ENCODE results near the gene USP5.

USP5 gene

GRCh38 chr12:6842075-6842474, 9.9 kb upstream of the USP5 start:
- no peak for TF ChIP-seq CTCF (IDR thresholded peaks at IDR 0.05; ENCODE audit: insufficient read depth, missing control alignments)
- DNase-seq (ENCODE audit: insufficient read length, low spot score) (no peak), FAIRE-seq (no peak)

GRCh38 chr12:6843118-6843902, 8.6 kb upstream of the USP5 start:
- FAIRE-seq (no peak), DNase-seq (ENCODE audit: insufficient read length, low spot score) (no peak)
- TF ChIP-seq CTCF (IDR thresholded peaks at IDR 0.05; ENCODE audit: insufficient read depth, missing control alignments) = peak; percentile 3

GRCh38 chr12:6845395-6845794, 6.6 kb upstream of the USP5 start:
- DNase-seq (ENCODE audit: insufficient read length, low spot score) = no peak
- FAIRE-seq = no peak
- TF ChIP-seq CTCF (IDR thresholded peaks at IDR 0.05; ENCODE audit: insufficient read depth, missing control alignments) = no peak

GRCh38 chr12:6846316-6846869, 5.6 kb upstream of the USP5 start:
- TF ChIP-seq CTCF (IDR thresholded peaks at IDR 0.05; ENCODE audit: insufficient read depth, missing control alignments) = no peak
- no peak for DNase-seq (ENCODE audit: insufficient read length, low spot score)
- peak; percentile 91 for FAIRE-seq

DNA sequence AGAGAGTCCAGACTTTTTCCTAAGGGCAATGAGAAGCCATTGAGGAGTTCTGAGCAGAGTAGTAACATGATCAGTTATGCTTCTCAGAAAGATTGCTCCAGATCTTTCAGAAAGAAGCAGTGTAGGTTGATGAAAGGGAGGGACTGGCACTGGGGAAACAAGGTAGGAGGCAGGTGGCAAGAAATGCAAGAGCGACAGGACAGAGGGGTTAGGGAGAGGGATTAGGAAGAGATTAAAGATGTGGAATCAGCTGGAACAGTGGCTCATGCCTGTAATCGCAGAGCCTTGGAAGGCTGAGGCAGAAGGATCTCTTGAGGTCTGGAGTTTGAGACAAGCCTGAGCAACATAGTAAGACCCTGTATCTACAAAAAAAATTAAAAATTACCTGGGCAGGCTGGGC, 4.3 kb upstream of the USP5 start:
- DNase-seq (ENCODE audit: insufficient read length, low spot score) (no peak), FAIRE-seq (peak; percentile 72)
- TF ChIP-seq CTCF (IDR thresholded peaks at IDR 0.05; ENCODE audit: insufficient read depth, missing control alignments) = no peak

GRCh38 chr12:6849427-6849826, 2.5 kb upstream of the USP5 start:
- DNase-seq (ENCODE audit: insufficient read length, low spot score) (no peak), FAIRE-seq (no peak)
- no peak for TF ChIP-seq CTCF (IDR thresholded peaks at IDR 0.05; ENCODE audit: insufficient read depth, missing control alignments)

DNA sequence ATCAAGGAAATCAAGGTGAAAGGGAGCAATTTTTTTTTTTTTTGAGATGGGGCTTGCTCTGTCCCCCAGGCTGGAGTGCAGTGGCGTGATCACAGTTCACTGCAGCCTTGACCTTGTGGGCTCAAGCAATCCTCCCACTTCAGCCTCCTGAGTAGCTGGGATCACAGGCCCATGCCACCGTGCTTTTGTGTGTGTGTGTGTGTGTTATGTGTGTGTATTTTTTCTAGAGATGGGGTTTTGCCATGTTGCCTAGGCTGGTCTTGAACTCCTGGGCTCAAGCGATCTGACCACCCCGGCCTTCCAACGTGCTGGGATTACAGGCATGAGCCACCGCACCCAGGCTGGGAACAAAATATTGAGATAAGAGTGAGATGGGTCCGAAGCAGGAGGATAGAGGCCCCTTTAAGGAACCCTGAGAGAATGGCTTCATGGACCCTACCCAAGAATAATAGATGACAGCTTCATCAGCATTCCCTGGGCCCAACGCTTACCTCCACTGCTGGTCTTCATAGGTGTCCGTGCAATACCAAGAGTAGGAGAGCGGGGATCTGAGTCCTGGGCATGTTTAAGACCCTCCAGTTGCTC, 1.9 kb upstream of the USP5 start:
- no peak for TF ChIP-seq CTCF (IDR thresholded peaks at IDR 0.05; ENCODE audit: insufficient read depth, missing control alignments)
- DNase-seq (ENCODE audit: insufficient read length, low spot score) (no peak), FAIRE-seq (no peak)

All from D721Med (cell line).